H1 (cell line): ENCODE results near the gene HOXB8. TPM values are rescaled to one million over a fixed set of nuclear protein-coding genes. Genes with fewer than 3 reads are reported as not detected.

Experiments used
- ASH2L ChIP-seq: fragments of 200-600, 300-600 bp; sonication (generic); IDR thresholded peaks from one replicate; pipeline ENCODE4 v1.7.1; 2017; ENCODE audit warnings: low read length
- BRCA1 ChIP-seq: IDR thresholded peaks from 2 replicates; pipeline ENCODE4 v1.6.1; 2012; ENCODE audit warnings: low read depth, low read length, improper control_type of control experiment
- E2F6 ChIP-seq: IDR thresholded peaks from 2 replicates; pipeline ENCODE4 v1.6.1; 2012; ENCODE audit warnings: inconsistent platforms
- GTF2F1 ChIP-seq: IDR thresholded peaks from 2 replicates; pipeline ENCODE4 v1.6.1; 2012; ENCODE audit warnings: low read depth, low read length, improper control_type of control experiment, borderline replicate concordance
- HDAC2 ChIP-seq, 2 experiments: fragments of 300-600 bp in 1 of 2; sonication (generic) in 1 of 2; IDR thresholded peaks; 2 replicates each; pipeline ENCODE4 v1.6.1; 2011 to 2012; ENCODE audit warnings: low read depth in 2 of 2, low read length in 2 of 2, mild to moderate bottlenecking in 2 of 2, moderate library complexity in 2 of 2, borderline replicate concordance in 1 of 2, inconsistent platforms in 1 of 2
- HDAC6 ChIP-seq: IDR thresholded peaks from one replicate; pipeline ENCODE4 v1.7.1; 2012; ENCODE audit warnings: low read depth, mild to moderate bottlenecking, inconsistent platforms, low read length, moderate library complexity
- KDM1A ChIP-seq: fragments of 200-600, 300-600 bp; sonication (generic); IDR thresholded peaks from 2 replicates; pipeline ENCODE4 v1.7.1; 2016; ENCODE audit warnings: mild to moderate bottlenecking, low read length, borderline replicate concordance
- polyA plus RNA-seq, 7 experiments: library from polyadenylated mRNA; depleted of rRNA in 3 of 7; stranded (reverse) in 5 of 7; unstranded in 2 of 7; fragments of >200 nt in 5 of 7; fragments of 200-250 nt in 2 of 7; gene quantifications; 1 replicate in 5 of 7; 2 replicates in 1 of 7; 4 replicates in 1 of 7; pipeline versions ENCODE4 v1.2.1 to v1.2.3, GENCODE V29; 2011 to 2013; ENCODE audit warnings: missing spikeins in 2 of 7, mixed read lengths in 2 of 7
- total RNA-seq: library from RNA; stranded (reverse); fragmentation: NEBNext Ultra II Directional; extraction: Animal tissue kit (Norgen Biotek cat#: 25700); gene quantifications from 2 replicates; pipeline ENCODE4 v1.2.1, GENCODE V29; 2021
- TF ChIP-seq, protein P1 (sequence below): fragments of 300-600 bp; sonication (generic); IDR thresholded peaks from 2 replicates; pipeline ENCODE4 v1.7.1; 2012; ENCODE audit warnings: low read length, moderate library complexity, mild to moderate bottlenecking, inconsistent platforms; ENCODE audit not compliant: insufficient replicate concordance

Gene HOXB8
- total and polyA plus RNA-seq, 2 of the 8 experiments (the other 6 are each of a cell fraction or from before 2014, with no cell fraction given), result not detected

DNA sequence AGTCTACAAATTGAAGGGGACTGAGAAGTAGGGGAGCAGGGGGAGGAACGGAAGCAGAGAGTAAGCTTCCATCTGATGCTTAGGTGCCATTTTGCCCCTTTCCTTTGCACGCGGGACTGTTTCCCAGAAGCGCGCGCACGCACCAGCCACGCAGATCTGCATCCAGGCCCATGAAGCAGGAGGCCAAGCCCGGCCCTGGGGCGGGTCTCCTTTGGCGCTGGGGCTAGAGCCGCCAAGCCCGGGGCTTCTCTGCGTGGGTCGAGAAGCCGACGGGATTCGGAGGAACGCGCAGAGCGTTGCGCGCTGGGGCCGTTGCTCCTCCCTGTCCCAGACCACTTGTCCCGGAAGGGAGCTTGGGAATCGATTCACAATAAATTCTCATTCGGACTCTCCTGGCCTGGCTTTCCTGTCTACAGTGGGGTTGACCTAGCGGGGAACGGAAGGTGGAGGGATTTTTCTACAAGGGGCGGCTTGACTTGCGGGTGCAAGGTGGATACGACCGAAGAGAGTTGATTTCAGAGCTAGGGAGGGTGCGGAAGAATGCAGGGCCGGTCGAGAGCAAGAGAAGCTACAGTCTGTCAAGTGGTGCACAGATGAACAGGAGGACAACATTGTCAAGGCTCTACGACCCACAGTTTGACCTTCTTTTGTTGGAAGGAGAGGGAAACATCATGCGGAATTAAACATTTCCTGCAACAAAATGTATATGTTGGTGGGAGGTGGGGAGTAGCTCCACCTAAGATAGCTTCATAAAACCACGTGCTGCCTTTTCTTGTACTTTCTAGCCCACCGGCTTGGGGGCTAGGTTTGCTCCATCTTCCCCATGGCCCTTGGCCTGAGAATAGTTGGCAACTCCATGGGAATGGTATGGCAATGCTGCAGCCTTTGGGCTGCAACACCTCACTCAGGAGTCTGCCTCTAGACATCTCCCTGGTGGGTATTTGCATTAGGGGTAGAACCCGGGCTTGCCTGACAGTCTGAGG, 6.6 kb upstream of the HOXB8 start (continued):
- TF ChIP-seq, protein P1, sequence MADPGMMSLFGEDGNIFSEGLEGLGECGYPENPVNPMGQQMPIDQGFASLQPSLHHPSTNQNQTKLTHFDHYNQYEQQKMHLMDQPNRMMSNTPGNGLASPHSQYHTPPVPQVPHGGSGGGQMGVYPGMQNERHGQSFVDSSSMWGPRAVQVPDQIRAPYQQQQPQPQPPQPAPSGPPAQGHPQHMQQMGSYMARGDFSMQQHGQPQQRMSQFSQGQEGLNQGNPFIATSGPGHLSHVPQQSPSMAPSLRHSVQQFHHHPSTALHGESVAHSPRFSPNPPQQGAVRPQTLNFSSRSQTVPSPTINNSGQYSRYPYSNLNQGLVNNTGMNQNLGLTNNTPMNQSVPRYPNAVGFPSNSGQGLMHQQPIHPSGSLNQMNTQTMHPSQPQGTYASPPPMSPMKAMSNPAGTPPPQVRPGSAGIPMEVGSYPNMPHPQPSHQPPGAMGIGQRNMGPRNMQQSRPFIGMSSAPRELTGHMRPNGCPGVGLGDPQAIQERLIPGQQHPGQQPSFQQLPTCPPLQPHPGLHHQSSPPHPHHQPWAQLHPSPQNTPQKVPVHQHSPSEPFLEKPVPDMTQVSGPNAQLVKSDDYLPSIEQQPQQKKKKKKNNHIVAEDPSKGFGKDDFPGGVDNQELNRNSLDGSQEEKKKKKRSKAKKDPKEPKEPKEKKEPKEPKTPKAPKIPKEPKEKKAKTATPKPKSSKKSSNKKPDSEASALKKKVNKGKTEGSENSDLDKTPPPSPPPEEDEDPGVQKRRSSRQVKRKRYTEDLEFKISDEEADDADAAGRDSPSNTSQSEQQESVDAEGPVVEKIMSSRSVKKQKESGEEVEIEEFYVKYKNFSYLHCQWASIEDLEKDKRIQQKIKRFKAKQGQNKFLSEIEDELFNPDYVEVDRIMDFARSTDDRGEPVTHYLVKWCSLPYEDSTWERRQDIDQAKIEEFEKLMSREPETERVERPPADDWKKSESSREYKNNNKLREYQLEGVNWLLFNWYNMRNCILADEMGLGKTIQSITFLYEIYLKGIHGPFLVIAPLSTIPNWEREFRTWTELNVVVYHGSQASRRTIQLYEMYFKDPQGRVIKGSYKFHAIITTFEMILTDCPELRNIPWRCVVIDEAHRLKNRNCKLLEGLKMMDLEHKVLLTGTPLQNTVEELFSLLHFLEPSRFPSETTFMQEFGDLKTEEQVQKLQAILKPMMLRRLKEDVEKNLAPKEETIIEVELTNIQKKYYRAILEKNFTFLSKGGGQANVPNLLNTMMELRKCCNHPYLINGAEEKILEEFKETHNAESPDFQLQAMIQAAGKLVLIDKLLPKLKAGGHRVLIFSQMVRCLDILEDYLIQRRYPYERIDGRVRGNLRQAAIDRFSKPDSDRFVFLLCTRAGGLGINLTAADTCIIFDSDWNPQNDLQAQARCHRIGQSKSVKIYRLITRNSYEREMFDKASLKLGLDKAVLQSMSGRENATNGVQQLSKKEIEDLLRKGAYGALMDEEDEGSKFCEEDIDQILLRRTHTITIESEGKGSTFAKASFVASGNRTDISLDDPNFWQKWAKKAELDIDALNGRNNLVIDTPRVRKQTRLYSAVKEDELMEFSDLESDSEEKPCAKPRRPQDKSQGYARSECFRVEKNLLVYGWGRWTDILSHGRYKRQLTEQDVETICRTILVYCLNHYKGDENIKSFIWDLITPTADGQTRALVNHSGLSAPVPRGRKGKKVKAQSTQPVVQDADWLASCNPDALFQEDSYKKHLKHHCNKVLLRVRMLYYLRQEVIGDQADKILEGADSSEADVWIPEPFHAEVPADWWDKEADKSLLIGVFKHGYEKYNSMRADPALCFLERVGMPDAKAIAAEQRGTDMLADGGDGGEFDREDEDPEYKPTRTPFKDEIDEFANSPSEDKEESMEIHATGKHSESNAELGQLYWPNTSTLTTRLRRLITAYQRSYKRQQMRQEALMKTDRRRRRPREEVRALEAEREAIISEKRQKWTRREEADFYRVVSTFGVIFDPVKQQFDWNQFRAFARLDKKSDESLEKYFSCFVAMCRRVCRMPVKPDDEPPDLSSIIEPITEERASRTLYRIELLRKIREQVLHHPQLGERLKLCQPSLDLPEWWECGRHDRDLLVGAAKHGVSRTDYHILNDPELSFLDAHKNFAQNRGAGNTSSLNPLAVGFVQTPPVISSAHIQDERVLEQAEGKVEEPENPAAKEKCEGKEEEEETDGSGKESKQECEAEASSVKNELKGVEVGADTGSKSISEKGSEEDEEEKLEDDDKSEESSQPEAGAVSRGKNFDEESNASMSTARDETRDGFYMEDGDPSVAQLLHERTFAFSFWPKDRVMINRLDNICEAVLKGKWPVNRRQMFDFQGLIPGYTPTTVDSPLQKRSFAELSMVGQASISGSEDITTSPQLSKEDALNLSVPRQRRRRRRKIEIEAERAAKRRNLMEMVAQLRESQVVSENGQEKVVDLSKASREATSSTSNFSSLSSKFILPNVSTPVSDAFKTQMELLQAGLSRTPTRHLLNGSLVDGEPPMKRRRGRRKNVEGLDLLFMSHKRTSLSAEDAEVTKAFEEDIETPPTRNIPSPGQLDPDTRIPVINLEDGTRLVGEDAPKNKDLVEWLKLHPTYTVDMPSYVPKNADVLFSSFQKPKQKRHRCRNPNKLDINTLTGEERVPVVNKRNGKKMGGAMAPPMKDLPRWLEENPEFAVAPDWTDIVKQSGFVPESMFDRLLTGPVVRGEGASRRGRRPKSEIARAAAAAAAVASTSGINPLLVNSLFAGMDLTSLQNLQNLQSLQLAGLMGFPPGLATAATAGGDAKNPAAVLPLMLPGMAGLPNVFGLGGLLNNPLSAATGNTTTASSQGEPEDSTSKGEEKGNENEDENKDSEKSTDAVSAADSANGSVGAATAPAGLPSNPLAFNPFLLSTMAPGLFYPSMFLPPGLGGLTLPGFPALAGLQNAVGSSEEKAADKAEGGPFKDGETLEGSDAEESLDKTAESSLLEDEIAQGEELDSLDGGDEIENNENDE, result no peak
- TF ChIP-seq E2F6 (no peak), BRCA1 (no peak), KDM1A (no peak), GTF2F1 (no peak), ASH2L (no peak), HDAC6 (no peak), HDAC2 (IDR thresholded peaks at IDR 0.05; ENCODE audit: borderline replicate concordance in 1 of 2, low read depth in 2 of 2, low read length in 2 of 2) (no peak)
